HG03571 (cell line): Measurements from ENCODE around the gene HES1.
"Not testable (repeated sequence)": the region's sequence is repeated elsewhere in the genome, so short reads cannot be mapped to it uniquely, and the experiment has no call there.

Source experiments
- ATAC-seq: cut with Tn5 transposase; IDR thresholded peaks from one replicate; pipeline ENCODE4 v1.9.1; 2021; ENCODE audit not compliant: unreplicated experiment

The HES1 gene

GRCh38 chr3:194139814-194140391 is 4.0 kb downstream of the HES1 start:
- no peak for ATAC-seq

DNA sequence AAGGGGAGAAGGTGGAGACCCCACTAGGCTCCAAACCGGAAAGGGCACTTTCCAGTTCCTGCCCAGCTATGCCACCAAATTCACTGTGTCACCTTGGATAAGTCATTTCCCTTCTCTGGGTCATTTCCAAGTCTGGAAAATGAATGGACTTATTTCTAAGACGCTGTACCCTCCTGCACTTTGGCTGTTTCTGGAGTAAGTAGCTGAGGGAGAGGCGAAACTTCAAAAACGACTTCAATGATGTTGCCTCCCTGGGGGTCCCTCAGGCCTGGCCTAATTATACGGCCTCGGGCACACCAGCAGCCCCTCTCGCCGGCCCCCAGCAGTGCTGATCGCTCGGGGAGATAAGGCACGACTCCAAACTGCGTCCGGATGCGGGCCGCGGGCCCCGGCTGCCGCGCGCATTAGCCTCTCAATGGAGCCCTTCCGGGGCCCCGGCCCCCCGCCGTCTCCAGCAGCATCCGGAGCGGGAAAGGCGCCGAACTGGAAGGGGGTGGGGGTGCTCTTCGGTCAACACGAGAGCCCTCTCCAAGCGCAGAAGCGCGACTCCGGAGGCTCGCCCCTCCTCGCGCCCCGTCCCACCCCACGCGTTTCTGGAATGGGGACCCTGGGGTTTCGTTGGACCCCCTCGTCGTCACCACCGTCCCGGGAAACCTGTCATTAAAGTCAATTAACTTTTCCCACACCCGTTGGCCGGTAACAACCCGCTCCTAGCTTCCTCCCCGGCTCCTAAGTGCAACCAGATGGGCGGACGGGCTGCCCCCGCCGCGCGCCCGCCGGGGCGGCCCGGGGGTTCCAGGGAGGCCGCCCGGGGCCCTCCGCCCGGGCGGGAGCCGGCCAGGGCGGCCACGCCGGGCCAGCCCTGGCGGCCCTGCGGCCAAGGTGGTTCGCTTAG is 4.8 kb downstream of the HES1 start:
- ATAC-seq: no peak

DNA sequence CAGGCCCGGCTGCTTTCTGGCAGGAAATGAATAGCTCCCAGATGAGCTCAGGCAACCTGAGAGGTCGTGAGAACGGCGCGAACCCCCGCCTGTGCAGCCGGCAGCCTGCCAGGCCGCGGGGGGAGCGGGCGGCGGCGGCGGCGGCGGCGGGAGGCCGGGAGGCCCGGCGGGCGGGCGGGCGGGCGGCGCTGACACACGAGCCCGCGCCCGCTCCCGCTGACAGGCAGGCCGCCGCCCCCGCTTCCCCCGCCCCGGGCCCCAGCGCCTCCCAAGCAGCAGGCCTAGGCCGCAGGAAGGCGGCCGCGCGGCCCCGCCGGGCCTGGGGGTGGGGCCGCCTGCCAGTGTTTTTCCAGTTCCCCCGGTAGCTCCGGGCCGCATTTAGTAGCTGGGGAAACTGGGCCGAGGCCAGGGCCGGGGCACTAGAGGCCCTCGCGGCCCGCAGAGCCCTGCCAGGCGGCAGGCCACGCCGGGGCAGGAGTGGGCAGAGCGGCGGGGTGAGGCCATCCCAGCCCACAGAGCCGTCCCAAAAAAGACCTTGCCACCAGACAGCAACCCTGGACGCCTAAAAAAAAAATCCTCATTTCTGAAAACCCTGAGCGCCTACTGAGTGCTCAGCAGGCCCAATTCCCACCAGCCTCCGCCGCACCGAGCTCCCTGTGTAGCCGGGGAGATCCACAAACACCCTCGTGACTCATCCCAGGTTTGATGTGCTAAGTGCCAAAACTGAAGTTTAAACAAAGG is 5.6 kb downstream of the HES1 start:
- peak; percentile 54 for ATAC-seq

DNA sequence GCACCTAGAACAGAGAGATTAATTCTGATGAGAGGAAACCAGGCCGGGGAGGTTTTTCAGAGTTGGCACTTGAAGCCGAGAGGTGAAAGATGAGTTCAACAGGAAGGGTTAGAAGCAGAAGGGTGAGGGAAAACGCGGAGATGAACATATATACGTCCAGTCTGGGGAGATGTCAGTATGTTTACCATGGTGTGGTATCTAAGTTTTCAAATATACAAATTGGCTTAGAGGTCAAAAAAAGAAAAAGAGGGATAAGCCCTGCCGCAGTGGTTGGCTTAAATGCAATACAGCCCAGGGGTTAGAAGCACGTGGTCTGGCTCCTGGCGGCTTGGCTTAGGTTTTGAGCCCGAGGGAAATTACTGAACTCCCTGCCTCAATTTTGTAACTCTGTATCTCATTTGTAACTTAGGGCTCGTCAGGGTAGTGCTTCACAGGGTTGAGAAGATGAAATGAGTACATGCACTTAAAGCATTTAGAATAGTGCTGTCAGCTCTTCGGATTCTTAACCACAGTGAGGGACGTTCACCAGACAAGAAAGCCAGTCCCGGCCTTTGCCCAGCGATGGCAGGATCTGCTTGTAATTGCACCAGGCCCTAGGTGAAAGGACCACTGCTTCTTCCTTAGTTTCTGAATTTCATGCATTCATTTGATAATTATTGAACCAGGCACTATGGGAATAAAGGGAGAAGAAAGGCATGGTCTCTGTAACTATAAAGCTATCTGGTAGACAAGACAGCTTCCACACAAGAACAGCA is 6.4 kb downstream of the HES1 start:
- no peak for ATAC-seq

- no peak for ATAC-seq
Measured at GRCh38 chr3:194145702-194146101, 9.8 kb downstream of the HES1 start.

DNA sequence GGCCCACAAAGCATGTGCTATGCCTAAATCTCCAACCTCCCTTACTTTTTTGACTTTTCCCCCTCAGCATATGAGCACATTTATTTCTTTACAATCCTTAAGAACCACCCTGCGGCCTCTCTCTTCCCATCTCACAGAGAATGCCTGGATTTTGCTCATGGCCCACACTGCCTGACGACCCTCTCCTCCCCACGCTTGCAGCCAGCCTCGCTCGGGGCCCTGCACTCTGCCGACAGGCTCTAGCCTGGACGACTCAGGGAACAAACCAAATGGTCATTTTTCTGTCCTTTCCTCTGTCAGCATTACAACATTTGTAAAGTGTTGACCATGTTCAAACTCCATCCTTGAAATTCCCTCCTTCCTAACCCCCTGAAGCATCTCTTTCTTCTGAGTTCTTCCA is 11.7 kb downstream of the HES1 start:
- no peak for ATAC-seq

GRCh38 chr3:194148383-194148782 is 12.4 kb downstream of the HES1 start:
- no peak for ATAC-seq

GRCh38 chr3:194150252-194150934 is 14.4 kb downstream of the HES1 start:
- ATAC-seq: no peak

DNA sequence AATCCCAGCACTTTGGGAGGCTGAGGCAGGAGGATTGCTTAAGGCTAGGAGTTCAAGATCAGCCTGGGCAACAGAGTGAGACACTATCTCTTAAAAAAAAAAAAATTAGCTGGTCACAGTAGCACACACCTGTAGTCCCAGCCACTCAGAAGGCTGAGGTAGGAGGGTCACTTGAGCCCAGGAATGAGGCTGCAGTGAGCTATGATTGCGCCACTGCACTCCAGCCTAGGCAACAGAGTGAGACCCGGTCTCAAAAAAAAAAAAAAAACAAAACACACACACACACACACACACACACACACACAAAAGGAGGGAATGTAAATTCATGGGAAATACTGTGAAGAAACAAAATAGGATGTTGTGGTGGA is 15.0 kb downstream of the HES1 start:
- not testable (repeated sequence) for ATAC-seq

GRCh38 chr3:194154346-194154745 is 18.4 kb downstream of the HES1 start:
- no peak for ATAC-seq

DNA sequence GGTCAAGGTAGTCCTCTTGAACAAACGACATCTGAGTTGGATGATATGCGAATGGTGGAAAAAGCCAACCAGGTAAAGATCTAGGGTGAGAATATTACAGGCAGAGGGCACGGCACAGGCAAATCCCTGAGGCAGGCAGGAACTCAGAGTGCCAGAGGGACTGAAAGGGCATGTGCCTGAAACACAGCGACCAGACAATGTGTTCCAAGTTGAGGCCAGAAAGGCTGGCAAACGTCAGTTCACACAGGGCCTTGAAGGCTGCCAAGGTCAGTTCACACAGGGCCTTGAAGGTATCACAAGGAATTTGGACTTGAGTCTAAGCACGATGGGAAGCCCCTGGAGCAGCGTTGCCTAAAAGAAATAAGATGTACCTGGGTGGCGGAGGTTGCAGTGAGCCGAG is 20.1 kb downstream of the HES1 start:
- no peak for ATAC-seq

GRCh38 chr3:194158942-194159439 is 23.0 kb downstream of the HES1 start:
- ATAC-seq: no peak

DNA sequence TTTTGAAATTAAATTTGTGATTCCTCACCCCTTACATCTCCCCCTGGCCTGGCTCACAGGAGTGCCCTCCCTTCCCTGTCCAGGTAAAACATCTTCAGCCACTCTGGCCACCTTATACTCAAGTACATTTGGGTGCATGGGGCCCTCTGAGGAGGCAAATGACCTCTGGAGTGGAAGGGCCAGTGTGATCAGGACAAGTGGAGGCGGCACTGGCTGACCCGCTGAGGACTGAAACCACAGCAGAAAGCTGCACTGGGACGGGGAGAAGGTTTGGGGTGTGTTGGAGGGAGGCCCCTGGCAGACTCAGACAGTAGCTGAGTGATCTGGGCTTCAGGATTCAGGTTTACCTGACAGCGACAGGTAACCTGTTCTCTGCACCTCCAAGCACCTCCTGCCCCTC is 24.2 kb downstream of the HES1 start:
- no peak for ATAC-seq

DNA sequence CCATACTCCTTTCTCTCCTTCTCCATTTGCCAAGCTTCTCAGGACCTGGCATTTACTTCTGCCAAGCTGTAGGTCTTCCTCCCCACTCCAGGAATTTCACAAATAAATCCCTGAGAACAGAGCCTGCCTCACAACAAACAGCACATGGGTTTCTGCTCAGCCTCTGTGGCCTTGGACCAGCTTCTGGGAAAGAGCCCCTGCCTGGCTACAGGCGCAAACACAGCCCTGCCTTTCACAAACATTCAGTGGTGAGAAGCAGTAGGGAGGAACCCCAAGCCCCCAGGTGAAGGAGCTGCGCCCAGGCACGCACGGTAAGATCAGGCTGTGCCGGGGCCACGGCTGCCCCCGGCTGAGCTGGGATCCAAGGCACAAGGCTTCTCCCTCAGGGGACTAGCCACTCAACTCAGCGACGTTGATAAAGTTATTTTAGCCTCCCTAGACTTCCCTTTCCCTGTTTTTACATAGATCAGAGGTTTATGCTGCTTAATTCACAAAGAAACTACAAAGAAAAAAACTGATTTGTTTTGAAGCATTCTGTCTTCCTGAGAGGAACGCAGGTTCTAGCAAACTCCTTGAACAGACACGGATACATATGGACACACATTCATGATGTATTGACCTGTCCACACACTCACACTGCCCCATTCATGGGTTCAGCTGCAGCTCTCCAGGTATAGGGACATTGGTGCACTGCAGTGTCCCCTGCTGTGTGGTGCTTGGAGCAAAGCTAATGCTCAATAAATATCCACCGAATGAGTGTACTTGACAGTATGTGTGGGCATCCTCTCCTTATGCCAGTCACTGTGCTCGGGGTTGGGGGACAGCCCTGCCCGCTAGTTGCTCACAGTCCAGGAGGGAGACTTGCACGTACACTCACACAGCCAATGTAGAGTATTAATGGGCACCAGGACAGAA is 25.4 kb downstream of the HES1 start:
- ATAC-seq: no peak

DNA sequence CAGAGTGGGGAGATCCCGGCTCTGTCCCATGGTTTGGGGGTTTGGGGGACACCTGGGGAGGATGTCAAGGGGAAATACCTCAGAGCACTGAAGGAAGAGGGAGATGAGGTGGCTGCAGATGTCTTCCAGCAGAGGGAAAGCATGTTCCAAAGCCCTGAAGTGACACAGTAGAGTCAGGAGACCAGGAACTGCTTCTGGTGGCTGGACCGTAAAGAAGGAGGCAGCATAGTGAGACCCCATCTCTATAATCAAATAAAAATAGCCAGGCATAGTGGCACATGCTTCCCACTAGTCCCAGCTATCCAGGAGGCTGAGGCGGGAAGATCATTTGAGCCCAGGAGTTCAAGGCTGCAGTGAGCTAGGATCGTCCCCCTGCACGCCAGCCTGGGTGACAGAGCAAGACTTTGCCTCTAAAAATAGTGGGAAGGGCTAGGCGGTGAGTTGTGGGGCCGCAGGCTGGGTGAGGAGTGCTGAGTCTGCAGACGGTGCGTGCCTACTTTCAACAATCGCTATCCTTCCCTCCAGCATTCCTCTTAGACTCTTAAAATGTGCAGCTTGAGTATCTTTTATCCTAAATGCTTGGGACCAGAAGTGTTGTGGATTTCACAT is 26.2 kb downstream of the HES1 start:
- no peak for ATAC-seq

DNA sequence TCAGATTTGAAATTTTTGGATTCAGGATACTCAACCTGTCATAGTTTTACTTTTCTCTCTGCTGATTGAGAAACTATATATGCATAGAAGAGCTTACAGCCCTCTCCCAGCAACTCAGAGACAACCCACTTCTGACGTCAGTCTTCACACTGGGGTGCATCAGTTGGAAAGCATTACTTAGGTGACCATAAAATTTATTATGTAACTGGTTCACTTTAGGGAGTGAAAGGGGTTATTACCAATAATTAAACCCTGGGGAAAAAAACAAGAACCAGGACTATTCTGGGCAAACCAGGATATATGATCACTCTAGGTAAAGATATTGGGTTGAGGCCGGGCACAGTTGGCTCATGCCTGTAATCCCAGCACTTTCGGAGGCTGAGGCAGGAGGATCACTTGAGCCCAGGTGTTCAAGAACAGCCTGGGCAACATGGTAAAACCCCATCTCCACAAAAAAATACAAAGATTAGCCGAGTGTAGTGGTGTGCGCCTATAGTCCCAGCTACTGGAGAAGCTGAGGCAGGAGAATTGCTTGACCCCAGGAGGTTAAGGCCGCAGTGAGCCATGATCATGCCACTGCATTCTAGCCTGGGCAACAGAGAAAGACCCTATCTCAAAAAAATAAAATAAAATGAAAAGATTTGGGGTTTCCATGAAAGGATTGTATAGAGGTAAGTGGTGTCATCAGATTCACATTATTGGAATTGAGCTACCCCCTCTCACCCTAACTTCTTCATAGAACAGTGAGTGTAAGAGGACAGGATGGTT is 27.1 kb downstream of the HES1 start:
- ATAC-seq: no peak

- ATAC-seq: no peak
Measured at GRCh38 chr3:194163697-194164096, 27.7 kb downstream of the HES1 start.

DNA sequence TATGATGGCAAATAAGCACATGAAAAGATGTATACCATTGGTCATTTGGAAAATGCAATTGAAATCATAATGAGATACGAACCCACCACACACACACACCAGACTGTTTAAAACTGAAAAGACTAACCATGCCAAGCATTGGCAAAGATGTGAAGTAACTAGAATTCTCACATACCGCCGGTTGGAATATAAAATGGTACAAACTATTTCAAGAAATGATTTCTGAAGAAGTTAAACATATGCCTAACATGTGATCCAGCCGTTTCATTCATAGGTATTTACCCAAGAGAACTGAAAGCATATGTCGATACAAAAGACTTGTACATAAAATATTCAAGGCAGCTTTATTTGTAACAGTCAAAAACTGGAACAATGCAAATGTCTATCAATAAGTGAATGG is 28.9 kb downstream of the HES1 start:
- ATAC-seq: no peak
